ENCODE measurements around the gene SRP68. TPM values are rescaled to one million over a fixed set of nuclear protein-coding genes. Genes with fewer than 3 reads are reported as not detected.

The SRP68 gene
- total RNA-seq, 2 donors from 2014 or later, result 35.2 to 43.9 TPM

DNA sequence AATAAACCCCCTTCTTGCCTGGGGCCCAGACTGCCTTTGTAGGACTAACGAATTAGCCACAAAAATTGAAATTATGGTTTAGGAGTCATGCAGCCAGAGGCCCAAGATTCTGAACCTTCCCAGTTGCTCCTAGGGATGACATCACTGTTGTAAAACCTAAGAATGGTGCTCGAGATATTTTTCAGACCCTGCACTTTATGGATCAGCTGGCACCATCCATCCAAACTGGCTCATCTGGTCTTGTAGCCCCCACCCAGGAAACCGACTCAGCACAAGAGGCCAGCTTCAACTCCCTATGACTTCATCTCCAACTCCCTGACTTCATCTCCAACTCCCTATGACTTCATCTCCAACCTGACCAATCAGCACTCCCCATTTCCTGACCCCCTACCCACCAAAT, 34.3 kb downstream of the SRP68 start:
- H3K27me3 ChIP-seq, result no peaks in the 10 kb centered on the region
- DNase-seq (ENCODE audit: low spot score), result no peak
- H3K9me3 ChIP-seq, result no peaks in the 10 kb centered on the region
- no peak overlapping the region for H3K27ac ChIP-seq
- peaks cover 50% of the 10 kb centered on the region for H3K36me3 ChIP-seq
- no peak for TF ChIP-seq CTCF (IDR thresholded peaks at IDR 0.05)
- H3K4me3 ChIP-seq, result no peak overlapping the region
- H3K4me1 ChIP-seq, result no peaks in the 10 kb centered on the region

GRCh38 chr17:76036497-76037261, 35.6 kb downstream of the SRP68 start:
- no peak for DNase-seq (ENCODE audit: low spot score)
- TF ChIP-seq CTCF (IDR thresholded peaks at IDR 0.05), result no peak
- Histone ChIP-seq H3K4me3 (no peak overlapping the region), H3K9me3 (no peaks in the 10 kb centered on the region), H3K27ac (no peak overlapping the region), H3K27me3 (no peaks in the 10 kb centered on the region), H3K36me3 (peaks cover 36% of the 10 kb centered on the region), H3K4me1 (no peaks in the 10 kb centered on the region)

- H3K4me3 ChIP-seq, result no peak overlapping the region
- H3K9me3 ChIP-seq, result no peaks in the 10 kb centered on the region
- H3K4me1 ChIP-seq, result peaks cover 0 to 3% of the 10 kb centered on the region in 2 donors
- H3K36me3 ChIP-seq, result peaks cover 17% of the 10 kb centered on the region
- no peaks in the 10 kb centered on the region for H3K27me3 ChIP-seq
- no peak for DNase-seq (ENCODE audit: low spot score)
- no peak for TF ChIP-seq CTCF (IDR thresholded peaks at IDR 0.05)
- H3K27ac ChIP-seq, result no peak overlapping the region
Observed at GRCh38 chr17:76034428-76035350, 37.6 kb downstream of the SRP68 start.

- no peak for TF ChIP-seq CTCF (IDR thresholded peaks at IDR 0.05)
- H3K27me3 ChIP-seq, result no peaks in the 10 kb centered on the region
- H3K4me1 ChIP-seq, result peaks cover 0 to 9% of the 10 kb centered on the region in 2 donors
- H3K4me3 ChIP-seq, result no peak overlapping the region
- H3K9me3 ChIP-seq, result no peaks in the 10 kb centered on the region
- H3K27ac ChIP-seq, result no peak overlapping the region
- no peak for DNase-seq (ENCODE audit: low spot score)
- H3K36me3 ChIP-seq, result peaks cover 1% of the 10 kb centered on the region
Observed at GRCh38 chr17:76033139-76033538, 39.2 kb downstream of the SRP68 start.

DNA sequence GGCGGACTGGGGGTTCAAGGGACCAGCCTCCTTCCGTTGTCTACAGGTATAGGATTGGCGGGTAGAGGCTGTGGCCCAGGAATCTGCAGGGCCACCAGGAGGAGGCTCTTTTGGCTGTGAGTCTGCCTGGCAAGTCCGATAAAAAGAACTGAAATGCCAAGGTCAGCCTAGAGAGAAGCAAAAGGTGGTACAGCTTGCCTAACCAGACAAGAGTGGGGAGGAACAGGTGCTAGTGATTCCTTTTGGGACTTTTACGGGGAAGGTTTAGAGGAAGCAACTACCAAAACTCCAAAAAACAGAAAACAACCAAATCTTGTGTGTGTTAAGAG, 39.6 kb downstream of the SRP68 start:
- Histone ChIP-seq H3K4me3 (no peak overlapping the region), H3K9me3 (no peaks in the 10 kb centered on the region), H3K4me1 (peaks cover 0 to 9% of the 10 kb centered on the region in 2 donors), H3K27me3 (no peaks in the 10 kb centered on the region), H3K36me3 (no peaks in the 10 kb centered on the region), H3K27ac (no peak overlapping the region)
- no peak for TF ChIP-seq CTCF (IDR thresholded peaks at IDR 0.05)
- no peak for DNase-seq (ENCODE audit: low spot score)

Data from right atrium auricular region (tissue), 2 donors.